ENCODE data around the gene FRY.

Gene FRY

DNA sequence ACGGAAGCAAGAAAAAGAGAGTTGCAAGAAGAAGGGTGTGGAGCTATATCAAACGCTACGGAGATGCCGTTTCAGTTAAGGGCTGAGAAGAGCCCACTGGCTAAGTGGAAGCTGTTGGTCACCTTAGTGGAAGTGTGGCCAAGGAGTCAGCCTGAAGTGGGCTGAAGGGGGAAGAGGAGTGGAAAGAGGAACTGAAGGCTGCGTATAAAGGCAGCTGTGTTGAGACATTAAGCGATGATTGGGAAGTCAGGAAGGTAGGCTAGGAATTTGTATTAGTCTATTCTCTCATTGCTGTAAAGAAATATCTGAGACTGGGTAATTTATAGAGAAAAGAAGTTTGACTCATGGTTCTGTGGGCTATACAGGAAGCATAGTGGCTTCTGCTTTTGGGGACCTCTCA, 14.1 kb upstream of the FRY start:
- DNase-seq: no peak

GRCh38 chr13:32019612-32020233, 11.9 kb upstream of the FRY start:
- DNase-seq: peak; percentile 11 to 65

DNA sequence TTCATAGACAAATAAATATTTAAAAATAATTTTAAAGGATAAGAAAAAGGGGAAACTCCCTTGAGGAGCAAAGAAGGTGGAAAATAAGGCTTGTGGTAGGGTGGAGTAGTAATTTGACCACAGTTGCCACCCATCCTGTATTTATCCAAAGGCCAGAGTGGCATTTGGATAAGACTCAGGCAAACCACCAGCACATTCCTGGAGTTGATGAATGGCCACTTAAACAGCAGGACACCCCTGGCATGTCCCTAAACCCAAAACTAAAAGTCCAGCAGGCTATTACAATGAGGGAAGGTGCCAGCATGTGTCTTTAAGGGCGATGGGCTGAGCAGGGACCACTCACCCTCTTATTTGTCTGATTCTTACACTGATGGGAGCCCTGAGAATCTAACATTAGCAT, 9.8 kb upstream of the FRY start:
- no peak for DNase-seq

GRCh38 chr13:32022311-32022710, 9.3 kb upstream of the FRY start:
- no peak for DNase-seq

- DNase-seq: peak in 1 of 2 experiments; percentile 43
These were observed 8.5 kb upstream of the FRY start for GRCh38 chr13:32023096-32023495.

DNA sequence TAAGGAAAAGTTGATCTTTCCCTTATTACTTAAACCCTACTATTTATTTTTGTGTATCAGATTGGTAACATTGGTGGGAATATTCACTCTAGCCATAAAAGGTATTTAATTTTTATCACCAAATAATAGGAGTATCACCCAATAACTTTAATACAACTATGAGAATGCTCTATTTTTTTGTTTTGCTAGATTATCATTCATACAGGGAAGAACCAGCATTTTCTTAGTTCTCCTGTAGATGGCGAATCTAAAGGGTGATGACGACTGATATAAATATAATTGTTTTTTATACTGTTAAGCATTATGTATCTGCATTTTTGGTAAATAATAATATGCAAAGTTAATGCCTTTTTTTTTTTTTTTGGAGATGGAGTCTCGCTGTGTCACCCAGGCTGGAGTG, 7.9 kb upstream of the FRY start:
- DNase-seq: no peak

- no peak for DNase-seq
These were observed 6.8 kb upstream of the FRY start for GRCh38 chr13:32024750-32025149.

DNA sequence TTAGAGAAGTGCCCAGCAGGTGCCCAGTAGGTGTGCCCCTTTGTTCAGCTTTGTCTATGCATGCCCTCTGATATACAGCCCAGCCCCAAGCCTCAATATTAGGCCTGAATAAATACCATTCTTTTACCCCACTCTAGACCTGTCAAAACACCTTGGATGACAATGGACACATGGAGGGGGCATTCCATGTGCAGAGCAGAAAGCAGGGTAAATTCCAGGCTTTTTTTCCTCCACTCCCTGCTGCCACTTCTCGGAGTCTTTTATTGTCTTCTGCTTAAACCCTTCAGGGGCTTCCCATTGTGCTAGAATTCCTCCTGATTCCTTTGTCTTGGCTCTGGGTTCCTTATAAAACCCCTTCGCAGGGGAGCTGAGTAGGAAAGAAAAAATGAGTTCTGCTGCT, 5.8 kb upstream of the FRY start:
- no peak for DNase-seq

- DNase-seq: no peak
These were observed 5.0 kb upstream of the FRY start for GRCh38 chr13:32026623-32027022.

DNA sequence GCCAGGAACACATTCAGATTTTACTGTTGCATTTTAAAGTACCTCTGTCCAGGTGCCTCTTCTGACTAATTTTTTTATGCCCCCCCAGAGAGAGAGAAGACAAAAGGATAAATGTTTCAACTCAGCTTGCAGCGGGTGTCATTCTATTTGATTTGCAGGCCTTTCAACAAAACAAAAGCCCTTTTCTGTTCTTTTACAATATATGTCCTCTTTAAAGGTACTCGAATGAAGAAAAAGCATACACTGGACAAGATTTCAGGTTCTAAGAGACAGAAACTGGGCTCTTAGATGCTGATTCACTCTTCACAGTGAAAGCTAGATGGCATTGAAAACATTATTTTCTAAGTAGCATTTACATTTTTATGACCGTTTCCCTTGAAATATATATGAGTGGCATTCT, 2.9 kb upstream of the FRY start:
- no peak for DNase-seq

GRCh38 chr13:32029684-32030083, 1.9 kb upstream of the FRY start:
- DNase-seq: no peak

DNA sequence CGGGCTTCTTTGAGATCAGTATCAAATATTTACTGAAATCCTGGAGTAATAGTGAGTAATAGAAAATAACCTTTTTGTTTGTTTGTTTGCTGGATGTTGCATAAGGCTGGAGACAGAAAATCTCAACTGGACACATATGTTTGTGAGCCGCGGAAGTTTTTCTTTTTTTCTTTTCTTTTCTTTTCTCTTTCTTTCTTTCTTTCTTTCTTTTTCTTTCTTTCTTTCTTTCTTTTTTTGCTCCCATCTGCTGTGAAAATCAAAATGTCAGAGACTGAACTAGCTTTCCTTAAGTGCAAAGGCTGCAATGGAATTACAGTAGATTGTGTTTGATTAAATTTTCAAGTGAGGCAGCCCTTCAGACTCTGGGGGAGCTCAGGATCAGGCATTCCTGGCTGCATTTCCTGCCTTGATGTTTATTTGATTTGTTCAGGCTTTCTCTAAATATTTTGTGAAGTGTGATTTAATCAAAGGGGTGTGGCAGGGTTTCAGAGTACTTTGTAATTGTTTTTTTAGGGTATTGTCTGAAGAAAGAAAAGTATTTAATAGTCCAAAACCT, 319 bp downstream of the FRY start:
- no peak for DNase-seq

DNA sequence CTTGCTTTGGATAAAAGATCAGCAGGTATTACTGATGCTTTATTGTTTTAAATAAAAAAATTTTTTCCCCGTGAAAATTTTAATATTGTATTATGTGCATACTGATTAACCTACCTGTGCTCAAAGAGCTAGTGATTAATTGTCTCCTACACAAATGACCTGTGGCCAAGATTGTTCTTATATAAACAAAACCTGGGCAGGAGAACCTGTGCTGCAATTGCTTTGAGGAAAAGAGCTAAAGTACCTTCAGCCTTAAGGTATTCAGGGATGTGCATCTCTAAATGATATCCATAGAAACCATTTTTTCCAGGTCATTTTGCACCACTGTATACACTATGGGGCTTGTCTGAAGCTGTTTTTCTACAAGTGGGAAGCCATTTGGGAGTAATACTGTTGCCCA, 1.2 kb downstream of the FRY start:
- DNase-seq: no peak

- DNase-seq: no peak
These were observed 2.2 kb downstream of the FRY start for GRCh38 chr13:32033744-32034143.

DNA sequence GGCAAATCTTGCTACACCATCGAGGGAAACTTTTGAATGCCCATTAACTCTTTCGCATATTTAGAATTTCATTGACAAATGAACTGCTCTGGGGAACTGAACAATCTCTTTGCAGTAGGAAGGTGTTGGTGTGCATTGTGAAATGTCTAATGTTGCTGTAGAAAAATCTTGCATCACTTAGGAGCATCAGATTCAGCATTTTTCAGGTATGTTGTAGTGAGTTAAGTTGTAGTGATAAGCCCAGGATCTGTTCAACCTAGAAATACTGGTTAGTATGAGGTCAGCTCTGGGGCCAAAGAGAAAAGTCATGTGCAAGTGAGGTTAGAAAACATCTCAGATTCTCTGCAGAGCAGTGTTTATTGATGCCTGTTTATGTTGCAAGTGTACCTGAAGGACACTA, 4.1 kb downstream of the FRY start:
- DNase-seq: no peak

DNA sequence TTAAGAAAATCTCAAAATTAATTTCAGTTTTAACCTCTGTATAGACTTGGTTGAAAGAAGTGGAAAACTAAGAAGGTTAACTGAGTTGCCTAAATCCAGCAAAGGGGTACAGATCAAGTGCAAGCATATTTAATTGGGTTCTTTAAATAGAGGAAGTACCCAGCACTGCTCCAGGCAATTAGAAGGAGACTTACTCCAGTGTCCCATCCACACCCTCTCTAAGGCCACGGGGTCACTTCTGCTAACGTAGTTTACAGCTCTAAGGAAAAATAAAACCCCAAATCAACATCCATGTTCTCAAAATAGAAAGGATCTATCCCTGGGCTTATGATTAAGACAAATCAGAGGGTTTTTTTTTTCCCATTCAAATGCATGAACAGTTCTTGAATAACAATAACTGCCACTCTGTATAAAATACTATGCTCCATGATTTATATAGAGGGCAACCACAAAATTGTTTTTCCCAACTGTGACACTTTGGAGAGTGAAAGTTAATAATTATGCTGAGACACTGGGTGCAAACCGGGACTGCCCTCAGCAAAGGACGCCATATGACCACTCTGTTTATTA, 4.6 kb downstream of the FRY start:
- DNase-seq: no peak

- no peak for DNase-seq
These were observed 5.2 kb downstream of the FRY start for GRCh38 chr13:32036757-32037156.

- no peak for DNase-seq
These were observed 5.9 kb downstream of the FRY start for GRCh38 chr13:32037471-32037870.

DNA sequence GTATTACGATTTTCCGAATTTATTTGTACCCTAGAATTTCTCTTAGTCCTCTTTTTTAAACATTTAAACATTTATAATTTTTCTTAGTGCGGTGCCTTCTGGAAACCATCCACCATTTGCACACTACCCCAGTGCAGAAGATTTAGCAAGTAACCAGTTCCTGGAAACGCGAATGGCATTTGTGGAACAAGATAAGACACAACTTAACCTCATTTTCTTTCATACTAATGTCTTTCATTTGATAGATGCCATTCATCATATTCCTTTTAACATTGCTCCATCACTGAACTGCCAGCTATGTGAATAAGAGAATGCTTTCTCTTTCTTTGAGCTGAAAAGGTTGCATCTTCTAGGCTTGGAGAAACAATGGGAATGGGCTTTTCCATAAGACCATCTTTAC, 6.8 kb downstream of the FRY start:
- DNase-seq: no peak

- no peak for DNase-seq
These were observed 7.5 kb downstream of the FRY start for GRCh38 chr13:32039056-32039455.

DNA sequence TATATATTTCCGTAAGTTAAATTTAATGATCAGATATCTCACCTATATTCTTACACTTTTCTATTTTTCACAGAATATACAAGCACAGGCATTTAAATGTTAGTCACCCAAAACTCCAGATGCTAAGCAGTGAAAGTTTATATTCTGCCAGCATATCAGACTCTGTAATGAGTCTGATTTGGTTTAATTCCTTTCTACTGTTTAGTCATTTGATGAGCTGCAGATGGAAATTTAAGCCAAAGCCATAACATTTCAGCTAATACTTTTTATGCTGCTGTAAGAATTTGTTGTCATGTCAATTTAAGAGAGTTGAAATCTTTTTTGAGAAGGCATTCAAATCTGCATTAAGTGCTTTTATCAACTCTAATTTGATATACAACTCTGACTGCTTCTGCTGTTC, 8.0 kb downstream of the FRY start:
- DNase-seq: no peak

DNA sequence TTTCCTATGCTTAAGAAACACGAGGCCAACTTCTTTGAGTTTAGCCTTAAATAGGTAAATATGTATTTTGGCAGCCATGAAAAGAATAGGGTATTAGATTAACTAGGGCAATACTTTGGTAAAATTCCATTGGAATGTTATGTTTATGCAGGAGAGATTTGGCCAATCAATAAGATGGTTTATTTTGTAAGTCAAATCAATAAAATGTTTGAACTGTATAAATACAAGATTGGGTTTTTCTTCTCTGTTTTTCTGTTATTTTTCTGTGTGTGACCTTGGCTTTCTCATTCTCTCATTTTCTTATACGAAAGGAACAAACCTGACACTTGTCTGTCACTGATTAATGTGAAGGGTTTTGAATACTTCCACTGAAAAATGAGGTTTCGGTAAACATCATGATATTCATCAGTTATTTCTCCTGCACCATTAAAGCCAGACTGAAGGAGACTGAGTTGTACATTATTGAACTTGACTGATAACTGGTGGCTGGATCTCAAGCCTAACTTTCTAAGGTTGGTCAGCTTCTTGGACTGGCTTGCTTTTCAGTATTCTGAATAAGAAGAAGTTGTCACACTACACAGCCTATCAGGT, 8.6 kb downstream of the FRY start:
- no peak for DNase-seq

GRCh38 chr13:32040689-32041088, 9.1 kb downstream of the FRY start:
- no peak for DNase-seq

- no peak for DNase-seq
These were observed 9.9 kb downstream of the FRY start for GRCh38 chr13:32041429-32041828.

- no peak for DNase-seq
These were observed 11.0 kb downstream of the FRY start for GRCh38 chr13:32042551-32042950.
